NCI-H2227 treated with DMSO at 0.1 percent for 48 hours (cell line): Measurements from ENCODE around the gene C15orf61.

Experiments
- DNase-seq: peaks from one replicate; lab custom pipeline; 2025; lab: John Stamatoyannopoulos, UW

C15orf61 gene

DNA sequence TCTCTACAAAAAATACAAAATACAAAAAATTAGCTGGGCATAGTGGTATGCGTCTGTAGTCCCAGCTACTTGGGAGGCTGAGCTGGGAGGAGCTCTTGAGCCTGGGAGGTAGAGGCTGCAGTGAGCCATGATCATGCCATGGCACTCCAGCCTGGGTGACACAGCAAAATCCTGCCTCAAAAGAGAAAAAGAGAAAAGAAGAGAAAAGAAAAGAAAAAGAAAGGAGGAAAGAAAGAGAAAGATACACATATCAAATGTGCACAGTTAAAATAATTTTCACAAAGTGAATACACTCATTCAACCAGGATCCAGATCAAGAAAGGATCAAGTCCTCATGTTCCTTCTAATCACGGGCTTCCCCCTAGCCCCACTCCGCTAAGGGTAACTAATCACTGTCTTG is 5.8 kb upstream of the C15orf61 start:
- no peak for DNase-seq

DNA sequence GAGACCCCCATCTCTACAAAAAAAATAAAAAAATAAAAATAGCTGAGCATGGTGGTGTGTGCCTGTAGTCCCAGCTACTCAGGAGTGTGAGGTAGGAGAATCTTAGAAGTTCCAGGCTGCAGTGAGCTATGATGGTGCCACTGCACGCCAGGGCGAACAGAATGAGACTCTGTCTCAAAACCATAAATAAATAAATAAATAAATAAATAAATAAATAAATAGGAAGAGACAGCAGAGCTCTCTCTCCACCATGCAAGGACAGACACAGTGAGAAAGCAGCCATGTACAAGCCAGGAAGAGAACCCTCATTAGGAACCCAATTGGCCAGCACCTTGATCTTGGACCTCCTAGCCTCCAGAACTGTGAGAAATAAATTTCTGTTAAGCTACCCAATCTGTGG is 5.4 kb upstream of the C15orf61 start:
- no peak for DNase-seq

DNA sequence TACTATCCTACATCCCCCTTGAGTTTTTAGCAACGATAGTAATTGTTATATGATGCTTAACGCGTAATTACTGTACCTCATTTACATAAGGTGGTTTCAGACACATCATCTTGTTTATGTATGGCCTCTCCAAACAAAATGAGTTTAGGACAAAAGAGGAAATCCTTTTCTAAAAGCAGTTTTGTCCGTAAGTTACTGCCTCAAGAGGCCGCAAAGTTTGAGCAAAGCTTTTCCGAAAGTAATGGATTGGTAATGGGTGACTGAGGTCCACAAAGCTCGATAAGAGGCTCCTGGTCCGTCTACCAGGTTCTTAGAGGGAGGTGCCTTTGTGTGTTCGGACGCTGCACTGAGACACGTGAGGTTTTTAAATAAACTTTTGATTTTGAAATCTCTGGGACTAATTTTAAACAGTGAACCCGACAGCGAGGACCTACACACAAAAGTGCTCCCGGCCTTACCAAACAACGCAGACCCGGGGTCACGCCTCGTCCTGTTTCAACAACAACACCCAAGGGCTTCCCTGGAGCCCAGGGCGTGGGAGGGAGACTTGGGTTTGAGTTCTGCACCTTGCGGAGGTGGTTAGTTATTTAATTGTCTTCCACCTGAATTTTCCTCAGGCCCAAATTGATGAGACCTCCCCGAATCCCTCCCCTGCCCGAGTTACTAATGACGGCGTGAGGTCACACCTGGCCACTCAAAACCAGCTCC is 456 bp upstream of the C15orf61 start:
- peak; percentile 18 for DNase-seq

DNA sequence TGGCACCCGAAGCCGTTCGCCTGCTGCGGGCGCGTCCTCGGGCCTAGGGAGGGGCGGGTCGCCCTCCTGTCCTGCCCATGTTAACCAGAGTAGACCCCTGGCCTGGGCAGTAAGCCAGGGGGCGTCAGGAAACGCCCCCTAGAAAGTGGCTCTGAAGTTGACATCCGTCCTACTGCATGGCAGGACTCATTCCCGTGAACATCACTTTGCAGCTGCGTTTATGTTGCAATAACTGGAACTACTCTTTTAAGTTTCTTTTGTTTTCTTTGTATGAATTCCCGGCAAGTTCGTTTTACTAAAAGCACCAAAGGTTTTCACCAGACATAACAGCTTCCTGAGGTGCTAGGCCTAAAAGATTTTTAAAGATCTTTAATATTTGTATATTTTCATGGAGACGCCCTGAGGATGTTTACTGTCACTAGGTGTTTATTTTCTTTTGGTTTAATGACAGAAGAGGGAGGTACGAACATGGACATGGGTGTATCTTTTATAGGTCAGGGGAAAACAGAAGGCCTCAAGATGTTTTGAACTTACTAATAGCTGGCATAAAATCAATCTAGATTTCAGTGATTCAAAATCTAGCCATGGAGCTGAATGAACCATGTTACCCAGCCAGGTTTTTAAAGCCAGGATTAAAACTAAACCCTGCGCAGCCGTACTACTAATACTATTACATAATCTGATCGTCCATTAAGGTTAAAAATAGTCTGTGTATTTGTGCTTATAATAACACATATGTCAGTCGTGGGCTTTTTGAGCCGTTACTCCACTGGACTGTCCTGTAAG is 1.0 kb downstream of the C15orf61 start:
- no peak for DNase-seq

DNA sequence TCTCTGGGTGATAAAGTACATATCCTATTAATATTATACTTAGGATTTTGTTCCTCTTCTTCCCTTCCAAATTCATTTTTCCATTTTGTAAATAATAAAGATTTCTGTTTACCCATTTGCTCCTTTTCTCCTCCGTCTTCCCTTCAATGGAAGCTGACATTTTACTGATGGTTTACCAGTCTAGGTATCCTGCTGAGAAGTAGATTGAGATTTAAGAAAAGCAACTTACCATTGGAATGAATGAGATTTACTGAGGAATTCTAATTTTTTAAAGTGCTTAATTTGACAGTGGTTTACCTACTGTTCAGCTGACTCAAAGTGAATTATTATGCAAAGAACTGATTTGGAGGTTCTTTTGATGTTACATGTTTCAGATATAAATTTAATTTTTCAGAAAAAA is 2.4 kb downstream of the C15orf61 start:
- DNase-seq, result no peak

DNA sequence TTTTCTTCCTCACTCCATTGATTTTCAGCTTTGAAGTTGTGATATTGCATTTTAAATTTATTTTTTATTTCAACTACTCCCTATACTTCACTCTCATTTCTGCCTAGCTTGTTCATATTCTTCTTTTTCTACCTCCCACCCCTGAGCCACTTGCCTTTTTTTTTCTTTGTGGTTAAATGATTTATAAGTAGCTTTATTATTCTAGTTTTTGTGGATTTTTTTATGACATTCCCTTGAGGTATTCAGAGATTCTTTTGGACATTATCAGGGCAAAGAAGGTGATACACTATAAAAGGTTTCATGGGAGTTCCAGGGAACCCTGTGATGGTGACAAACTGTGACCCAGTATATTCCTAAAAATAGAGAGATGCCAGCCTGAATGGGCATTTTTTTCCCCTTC is 3.3 kb downstream of the C15orf61 start:
- DNase-seq, result no peak

DNA sequence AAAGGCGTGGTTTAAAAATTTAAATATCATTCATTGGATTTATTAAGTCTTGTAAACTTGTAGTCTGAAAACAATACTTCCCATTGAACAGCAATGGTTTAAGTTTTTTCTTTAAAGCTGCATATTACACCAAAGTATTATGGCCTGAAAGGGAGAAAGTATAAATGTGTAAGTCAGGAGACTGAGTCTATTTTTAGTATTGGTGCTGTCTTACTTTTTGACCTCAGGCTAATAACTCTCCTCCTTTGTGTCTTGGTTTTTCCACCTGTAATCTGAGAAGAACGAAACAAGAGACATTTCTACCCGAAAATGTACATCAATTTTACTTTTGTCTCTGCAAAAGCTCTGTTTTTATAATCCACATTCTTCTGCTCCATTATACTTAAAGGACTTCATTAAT is 7.6 kb downstream of the C15orf61 start:
- no peak for DNase-seq

DNA sequence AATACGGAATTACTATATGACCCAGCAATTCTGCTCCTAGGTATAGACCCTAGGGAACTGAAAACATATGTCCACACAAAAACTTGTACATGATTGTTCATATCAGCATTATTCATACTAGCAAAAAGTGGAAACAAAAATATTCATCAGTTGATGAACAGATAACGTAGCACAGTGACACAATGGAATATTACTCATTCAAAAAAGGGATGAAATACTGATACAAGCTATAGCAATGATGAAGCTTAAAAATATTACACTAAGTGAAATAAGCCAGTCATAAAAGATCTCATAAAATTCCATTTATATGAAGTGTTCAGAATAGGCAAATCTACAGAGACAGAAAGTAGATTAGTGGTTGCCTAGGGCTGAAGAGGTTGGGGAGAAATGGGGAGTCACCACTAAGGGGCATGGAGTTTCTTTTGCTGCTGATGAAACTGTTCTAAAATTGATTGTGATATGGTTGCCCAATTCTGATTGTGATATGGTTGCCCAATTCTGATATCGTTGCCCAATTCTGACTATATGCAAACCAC is 10.5 kb downstream of the C15orf61 start:
- no peak for DNase-seq

DNA sequence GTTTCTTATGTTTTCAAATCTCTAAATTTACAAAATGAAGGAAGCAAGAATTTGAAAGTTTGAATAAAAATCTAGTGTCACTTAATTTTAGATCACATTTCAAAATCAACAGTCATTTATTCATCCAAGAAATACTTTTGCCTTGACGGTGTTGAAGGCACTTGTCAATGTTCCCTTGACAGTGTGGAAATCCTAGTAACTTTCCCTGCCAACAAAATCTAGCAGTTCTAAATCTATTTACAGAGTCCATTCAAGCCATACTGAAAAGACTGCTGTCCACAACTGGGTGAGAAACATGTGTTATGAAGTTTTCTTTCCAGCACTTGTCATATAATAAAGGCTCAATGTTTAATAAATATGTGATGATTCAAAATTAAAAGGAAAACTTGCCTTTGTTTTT is 12.9 kb downstream of the C15orf61 start:
- DNase-seq, result no peak

DNA sequence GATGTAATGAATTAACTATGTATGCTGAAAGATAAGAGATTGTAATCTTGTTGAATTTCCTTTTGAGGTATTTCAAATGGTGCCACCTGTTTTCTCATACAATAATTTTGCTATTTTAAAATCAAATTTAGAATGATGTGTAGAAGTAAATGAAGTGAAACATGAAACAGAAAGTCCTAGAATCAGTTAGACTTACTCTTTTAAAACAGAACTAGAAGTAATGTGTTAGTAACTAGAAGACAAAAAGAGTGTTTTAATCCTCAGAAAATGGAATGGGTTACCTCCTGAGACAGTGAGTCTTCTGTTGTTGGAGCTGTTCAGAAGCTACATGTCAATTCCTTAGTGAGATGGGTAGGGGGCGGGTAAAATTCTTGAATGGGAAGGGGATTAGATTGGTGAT is 13.4 kb downstream of the C15orf61 start:
- no peak for DNase-seq

DNA sequence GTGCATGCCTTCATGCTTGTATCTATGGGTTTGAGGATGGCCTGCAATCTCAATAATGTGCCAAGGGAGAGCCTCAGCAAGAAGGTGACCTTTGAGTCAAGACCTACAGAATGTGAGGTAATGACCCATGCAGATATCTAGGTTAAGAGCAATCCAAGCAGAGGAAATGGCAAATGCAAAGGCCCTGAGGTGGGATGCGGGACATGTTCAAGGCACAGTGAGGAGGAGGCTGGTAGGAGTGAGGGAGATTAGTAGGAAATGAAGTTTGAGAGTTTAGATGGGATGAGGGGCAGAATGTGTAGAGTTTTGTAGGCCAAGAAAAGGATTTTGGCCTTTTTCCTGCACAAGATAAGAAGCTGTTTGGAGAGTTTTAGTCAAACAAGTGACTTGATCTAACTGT is 16.8 kb downstream of the C15orf61 start:
- DNase-seq, result no peak

DNA sequence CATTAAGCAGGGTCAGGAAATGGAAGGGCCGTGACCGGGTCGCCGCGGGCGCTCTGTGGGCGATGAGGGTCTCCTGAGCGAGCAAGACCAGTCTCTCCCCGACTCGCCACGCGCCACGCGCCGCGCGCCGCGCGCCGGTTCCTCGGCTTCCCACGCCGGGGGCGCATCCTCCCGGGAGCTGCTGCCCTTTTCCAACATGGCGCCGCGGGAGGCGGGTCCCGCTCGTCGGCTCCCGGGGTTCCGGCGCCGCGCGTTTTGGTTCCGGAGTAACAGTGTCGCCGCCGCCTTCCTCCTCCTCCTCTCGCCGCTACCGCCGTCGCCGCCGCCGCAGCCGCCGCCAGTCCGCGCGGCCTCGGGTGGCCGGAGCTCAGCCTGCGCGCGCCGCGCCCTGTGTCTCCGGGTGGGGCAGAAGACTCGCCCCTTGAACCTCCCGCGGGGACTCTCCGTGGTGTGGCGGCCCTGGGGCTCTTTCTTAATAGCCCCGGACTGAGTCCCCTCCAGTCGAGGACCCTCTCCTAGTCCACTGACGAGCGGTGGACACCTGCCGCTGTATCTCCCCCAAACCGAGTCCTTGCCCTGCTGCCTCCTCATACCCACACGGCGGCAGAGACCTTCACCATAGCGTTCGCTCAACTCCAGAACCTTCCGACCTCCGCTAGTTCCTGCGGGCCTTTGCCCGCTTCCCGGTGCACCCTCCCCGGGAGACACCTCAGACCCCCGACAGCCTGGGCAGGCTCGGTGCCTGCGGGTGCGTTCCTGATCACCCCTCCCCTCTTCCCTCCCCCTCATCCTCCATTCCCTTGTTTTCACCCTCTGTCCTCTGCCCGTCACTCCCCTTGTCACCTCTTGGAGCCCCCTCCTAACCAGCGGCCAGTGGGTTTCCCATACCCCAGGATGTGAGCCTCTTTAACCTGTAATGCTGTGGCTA is 21.8 kb downstream of the C15orf61 start, which contains the start of gene MAP2K5:
Gene MAP2K5, plus strand, starts transcription at position 284 of the 928 bp plus-strand sequence. Its CDS starts 633 bp downstream, at position 917.
- DNase-seq, result peak; percentile 42

DNA sequence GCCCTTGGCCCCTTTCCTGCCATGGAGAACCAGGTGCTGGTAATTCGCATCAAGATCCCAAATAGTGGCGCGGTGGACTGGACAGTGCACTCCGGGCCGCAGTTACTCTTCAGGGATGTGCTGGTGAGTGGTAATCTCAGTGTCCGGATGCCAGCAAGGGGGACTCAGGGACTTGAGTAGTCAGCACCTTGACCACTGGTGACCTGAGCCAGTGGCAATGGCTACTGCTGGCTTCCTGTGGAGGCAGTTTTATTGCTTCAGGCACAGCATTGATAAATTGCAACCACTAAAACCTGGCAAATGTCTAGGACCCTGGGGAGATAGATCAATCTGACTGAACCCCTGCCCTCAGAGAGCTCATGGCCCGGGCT is 22.4 kb downstream of the C15orf61 start:
- no peak for DNase-seq

DNA sequence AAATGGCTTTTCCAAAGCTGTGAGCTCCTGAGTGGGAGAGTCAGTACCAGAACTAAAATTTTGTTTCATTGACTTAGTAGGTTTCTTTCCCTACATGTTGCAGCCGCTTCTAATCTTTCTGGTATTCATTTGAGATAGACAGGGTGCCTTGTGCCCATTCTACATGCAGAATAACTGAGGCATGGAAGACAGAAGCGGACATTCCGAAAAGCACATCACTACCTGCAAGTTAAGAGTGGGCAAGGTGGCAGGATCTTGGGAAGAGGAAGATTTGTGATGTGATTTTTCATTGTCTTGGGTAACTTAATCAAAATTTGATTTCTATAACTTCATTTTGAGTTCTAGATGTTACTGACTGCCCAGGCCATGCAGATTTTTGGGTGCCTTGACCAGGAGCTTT is 23.5 kb downstream of the C15orf61 start:
- DNase-seq, result no peak

DNA sequence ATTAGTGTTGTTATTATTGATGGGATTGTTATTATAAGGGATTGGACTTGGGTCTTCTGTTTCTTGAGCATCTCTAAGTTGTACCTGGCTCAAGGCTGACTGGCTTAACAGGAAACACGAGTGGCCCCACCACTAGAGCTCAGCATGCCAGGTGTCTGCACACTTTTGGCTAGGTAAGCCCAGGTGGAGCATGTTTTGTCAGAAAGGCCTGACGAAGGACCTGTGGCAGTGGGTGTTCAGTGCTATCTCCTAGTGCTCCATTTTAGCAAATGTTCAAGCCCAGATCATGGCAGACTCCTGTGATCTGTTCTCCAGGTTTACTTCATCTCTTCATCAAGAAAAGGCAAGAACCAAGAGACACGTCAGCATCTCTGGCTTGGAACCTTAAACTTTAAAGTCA is 24.9 kb downstream of the C15orf61 start:
- DNase-seq, result no peak

DNA sequence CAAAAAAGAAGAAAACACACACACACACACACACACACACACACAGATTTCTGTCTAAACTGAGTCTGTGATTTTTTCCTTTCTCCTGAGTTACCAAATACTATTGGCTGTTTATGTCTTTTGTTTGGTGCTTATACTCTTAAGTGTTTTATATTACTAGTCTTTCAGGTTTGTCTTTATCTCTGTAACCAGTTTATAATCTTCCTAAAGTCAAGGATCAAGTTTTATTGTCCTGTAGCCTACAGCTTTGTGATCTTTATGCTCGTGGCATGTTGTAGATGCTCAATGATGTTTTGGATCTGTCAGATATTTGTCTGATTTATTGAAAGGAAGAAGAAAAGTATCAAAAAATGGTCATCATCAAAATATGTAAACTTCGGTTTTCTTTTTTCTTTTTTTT is 26.1 kb downstream of the C15orf61 start:
- DNase-seq, result no peak

DNA sequence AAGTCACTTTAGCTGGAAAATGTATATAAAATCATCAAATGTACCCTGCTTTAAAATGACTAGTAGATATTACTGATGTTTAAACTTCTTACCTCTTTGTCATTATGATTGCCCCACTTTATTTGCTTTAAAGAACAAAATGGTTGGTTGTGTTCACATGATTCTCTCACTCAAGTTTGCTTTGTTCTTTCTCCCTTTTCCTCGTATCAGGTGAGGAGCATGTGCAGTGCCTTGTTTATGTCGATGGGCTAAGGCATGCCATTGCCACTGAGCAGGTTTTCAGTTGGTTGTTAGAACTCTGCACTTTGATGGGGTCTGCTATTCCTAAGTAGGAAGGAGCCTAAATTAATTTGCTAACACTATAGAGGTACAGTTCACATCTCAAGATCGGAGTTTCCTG is 26.9 kb downstream of the C15orf61 start:
- peak; percentile 5 for DNase-seq

DNA sequence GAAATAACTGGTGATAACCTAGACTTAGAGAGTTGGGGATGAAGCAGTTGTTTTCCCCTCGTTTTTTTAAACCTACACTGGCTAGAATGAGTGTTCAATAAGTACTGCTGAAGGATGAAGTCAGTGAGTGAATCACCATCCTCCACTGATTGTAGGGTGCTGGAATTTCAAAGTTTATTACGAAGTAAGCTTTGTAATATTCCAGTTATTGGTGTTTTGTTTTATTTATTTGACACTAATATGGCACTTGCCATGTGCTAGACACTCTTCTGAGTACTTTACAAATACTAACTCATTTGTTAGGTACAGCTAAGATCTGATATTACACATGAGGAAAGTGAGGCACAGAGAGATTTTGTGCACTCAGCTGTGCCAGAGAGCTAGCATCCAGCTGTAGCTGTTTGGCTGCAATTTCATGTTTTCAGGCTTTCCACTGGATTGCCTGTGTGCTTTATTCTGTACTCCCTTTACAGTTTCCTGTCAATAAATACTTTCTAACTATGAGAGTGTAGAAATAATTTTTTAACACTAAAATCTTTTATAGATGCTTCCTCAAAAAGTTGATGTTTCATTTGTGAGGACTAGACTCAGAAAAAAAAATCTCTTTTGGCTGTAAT is 27.4 kb downstream of the C15orf61 start:
- DNase-seq, result no peak

DNA sequence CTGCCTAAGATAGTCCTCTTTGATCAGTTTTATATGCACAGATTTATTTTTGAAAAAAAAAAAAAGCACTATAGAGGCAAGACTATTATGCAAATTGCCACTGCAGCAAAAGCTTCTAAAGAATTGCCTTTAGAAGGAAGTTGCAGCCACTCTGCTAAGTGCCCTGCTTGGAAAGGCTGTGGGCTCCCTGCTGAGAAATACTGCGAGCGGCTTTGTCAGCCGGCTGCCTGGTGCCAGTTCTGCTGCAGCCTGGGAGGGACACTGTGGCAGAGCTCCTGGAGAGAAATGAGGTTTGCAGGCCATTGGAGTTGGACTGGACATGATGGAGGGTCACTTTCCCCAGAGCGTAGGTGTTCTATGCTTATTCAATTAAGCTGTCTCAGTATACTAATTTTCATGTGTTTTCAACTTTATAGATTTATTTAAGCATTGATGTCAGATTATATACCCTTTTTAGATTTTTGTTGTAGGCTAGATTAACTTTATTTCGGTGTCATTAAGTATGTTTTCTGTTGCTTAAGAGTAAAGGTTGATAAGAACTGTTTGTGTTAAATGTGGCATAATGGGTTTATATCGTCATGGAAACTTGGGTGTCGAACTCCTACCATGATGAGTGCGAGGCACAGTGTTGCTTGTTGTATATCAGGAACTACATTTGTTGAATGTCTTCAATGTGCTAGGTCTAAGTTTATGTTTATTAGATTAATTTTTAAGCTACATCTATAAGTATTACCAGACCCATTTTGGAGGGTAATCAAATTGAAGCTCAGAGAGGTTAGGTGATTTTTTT is 28.1 kb downstream of the C15orf61 start:
- peak; percentile 47 for DNase-seq

DNA sequence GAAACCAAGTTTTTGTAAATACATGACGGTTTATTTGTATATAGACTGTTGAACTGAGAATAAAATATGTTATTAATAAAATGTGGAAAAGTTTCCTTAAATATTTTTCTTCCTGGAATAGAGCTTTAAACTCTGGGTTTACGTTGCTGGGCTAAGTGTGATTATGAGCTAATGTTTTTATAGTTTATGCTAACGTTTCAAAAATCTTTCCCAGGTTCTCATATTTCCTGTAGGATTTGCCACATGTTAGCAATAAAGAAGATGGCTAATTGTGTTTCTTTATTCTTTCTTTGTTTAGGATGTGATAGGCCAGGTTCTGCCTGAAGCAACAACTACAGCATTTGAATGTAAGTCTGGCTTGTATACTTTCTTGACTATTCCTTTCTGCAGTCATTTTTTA is 28.8 kb downstream of the C15orf61 start:
- DNase-seq, result no peak

DNA sequence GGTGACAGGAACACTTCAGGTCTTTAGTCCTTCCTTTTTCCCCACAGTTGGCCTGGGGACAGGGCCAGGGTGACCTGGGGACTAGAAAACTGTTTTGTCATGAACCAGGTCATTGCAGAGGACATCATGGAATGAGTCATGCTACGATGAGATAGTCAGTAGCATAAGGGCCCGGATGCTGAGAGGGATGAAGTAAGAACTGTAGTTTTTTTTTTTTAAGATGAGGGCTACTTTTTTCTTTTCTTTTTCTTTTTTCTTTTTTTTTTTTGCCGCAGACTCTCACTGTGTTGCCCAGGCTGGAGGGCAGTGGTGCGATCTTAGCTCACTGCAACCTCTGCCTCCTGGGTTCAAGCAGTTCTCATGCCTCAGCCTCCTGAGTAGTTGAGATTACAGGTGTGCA is 29.6 kb downstream of the C15orf61 start:
- no peak for DNase-seq
